K562 (cell line): ENCODE measurements around the gene TMEM63C. TPM values are rescaled to one million over a fixed set of nuclear protein-coding genes. Genes with fewer than 3 reads are reported as not detected.

ENCODE experiments used
- ATAC-seq: fragments of 200-7000 bp; cut with Tn5 transposase; 3 replicates; pipeline ENCODE4 v1.9.1; 2020; ENCODE audit warnings: moderate library complexity
- BruUV-seq: library from RNA; stranded (reverse); fragments of 400-500 nt; replicated peaks from 2 replicates; lab custom pipeline; 2021; lab: Mats Ljungman, UMichigan
- CTCF ChIA-PET: fragments of 300-600 bp; formaldehyde crosslinking; extraction: SDS; loops from one replicate; lab custom pipeline; 2021; ENCODE audit warnings: low intra/inter-chr PET ratio; lab: Yijun Ruan, JAX
- POLR2A ChIA-PET: fragments of 300-600, 350-650 bp; sonication (Branson Sonifier 250); formaldehyde crosslinking; extraction: SDS; loops from one replicate; lab custom pipeline; 2021; ENCODE audit warnings: antibody characterized with exemption, inconsistent platforms; lab: Yijun Ruan, JAX
- DNase-seq, 4 experiments: peaks; one replicate each; pipeline versions ENCODE4 v3.0.0 to v3.0.0-alpha.2; 2011 to 2018; ENCODE audit warnings: low spot score in 3 of 4, mixed read lengths in 3 of 4; ENCODE audit errors: extremely low read depth in 1 of 4
- FAIRE-seq: peaks from 2 replicates; lab custom pipeline; 2011; peaks lifted over from hg19 to GRCh38; lab: Jason Lieb, UNC
- H2AFZ ChIP-seq: 2 replicates; pipeline ENCODE4 v1.6.0; 2011; ENCODE audit warnings: low read depth, low read length, control low read depth, inconsistent platforms
- H3K27ac ChIP-seq: fragments of 200-600 bp; 3 replicates; pipeline ENCODE4 v1.8.0; 2011; ENCODE audit warnings: low read depth, mild to moderate bottlenecking, control low read depth, inconsistent platforms, low read length, moderate library complexity, mixed read lengths; ENCODE audit errors: extremely low read depth
- H3K27me3 ChIP-seq, 2 experiments: fragments of 300-600 bp in 1 of 2; 2 replicates in 1 of 2; 3 replicates in 1 of 2; pipeline versions ENCODE4 v1.6.0 to v1.8.0; 2011; ENCODE audit warnings: inconsistent platforms in 2 of 2, low read length in 2 of 2, mild to moderate bottlenecking in 1 of 2, mixed read lengths in 1 of 2, moderate library complexity in 1 of 2; ENCODE audit not compliant: control insufficient read depth in 2 of 2, insufficient read depth in 2 of 2
- H3K36me3 ChIP-seq: fragments of 300-600 bp; 3 replicates; pipeline ENCODE4 v1.8.0; 2011; ENCODE audit warnings: mild to moderate bottlenecking, low read length, inconsistent platforms; ENCODE audit not compliant: control insufficient read depth, insufficient read depth
- H3K4me1 ChIP-seq, 2 experiments: fragments of 200-600 bp in 1 of 2; replicated peaks in 1 of 2; 2 replicates in 1 of 2; 3 replicates in 1 of 2; pipeline versions ENCODE4 v1.5.1 to v1.8.0; 2011; ENCODE audit warnings: inconsistent platforms in 2 of 2, low read length in 2 of 2, mild to moderate bottlenecking in 1 of 2, mixed read lengths in 1 of 2, moderate library complexity in 1 of 2; ENCODE audit not compliant: control insufficient read depth in 2 of 2, insufficient read depth in 2 of 2
- H3K4me2 ChIP-seq: 2 replicates; pipeline ENCODE4 v1.6.1; 2011; ENCODE audit warnings: low read length, control low read depth, inconsistent platforms, mixed read lengths; ENCODE audit not compliant: insufficient read depth
- H3K4me3 ChIP-seq: fragments of 200-600 bp; sonication (generic), shearing (Covaris generic); 2 replicates; pipeline ENCODE4 v1.5.1; 2016; ENCODE audit warnings: control low read depth, inconsistent platforms
- H3K79me2 ChIP-seq: fragments of 200-600 bp; 3 replicates; pipeline ENCODE4 v1.8.0; 2011; ENCODE audit warnings: low read length, inconsistent platforms; ENCODE audit not compliant: control insufficient read depth, insufficient read depth
- H3K9ac ChIP-seq, 2 experiments: 2 replicates each; pipeline versions ENCODE4 v1.6.0 to v1.6.1; 2011; ENCODE audit warnings: low read depth in 2 of 2, low read length in 2 of 2, control low read depth in 1 of 2, inconsistent platforms in 1 of 2, mild to moderate bottlenecking in 1 of 2, mixed read lengths in 1 of 2; ENCODE audit not compliant: insufficient read depth in 1 of 2
- H3K9me1 ChIP-seq: one replicate; pipeline ENCODE4 v1.6.0; 2011; ENCODE audit warnings: inconsistent platforms, mild to moderate bottlenecking, low read length, moderate library complexity; ENCODE audit not compliant: control insufficient read depth, insufficient read depth
- H3K9me3 ChIP-seq: replicated peaks from 2 replicates; pipeline ENCODE4 v1.5.1; 2011; ENCODE audit warnings: low read depth, low read length, inconsistent platforms; ENCODE audit not compliant: control insufficient read depth, insufficient read depth
- H4K20me1 ChIP-seq: replicated peaks from 2 replicates; pipeline ENCODE4 v1.6.1; 2011; ENCODE audit warnings: low read length, inconsistent platforms, mixed read lengths; ENCODE audit not compliant: control insufficient read depth, insufficient read depth
- BCL6 ChIP-seq: fragments of 250-450 bp; sonication (Bioruptor Pico); IDR thresholded peaks from 2 replicates; pipeline ENCODE4 v1.4.0; 2020
- C11orf30 ChIP-seq: fragments of 450-650 bp; IDR thresholded peaks from 2 replicates; pipeline ENCODE4 v1.6.1; 2016; ENCODE audit warnings: low read depth, mild to moderate bottlenecking
- FOXM1 ChIP-seq, 2 experiments: fragments of 450-650 bp in 1 of 2; sonication (generic) in 1 of 2; formaldehyde crosslinking in 1 of 2; IDR thresholded peaks; 2 replicates each; pipeline versions ENCODE4 v1.6.1 to v1.9.0; 2017 to 2022; ENCODE audit warnings: low read depth in 2 of 2, mild to moderate bottlenecking in 2 of 2, missing genetic modification reagents in 1 of 2, moderate library complexity in 1 of 2
- HNRNPLL ChIP-seq: fragments of 200-400 bp; formaldehyde crosslinking; IDR thresholded peaks from 2 replicates; pipeline ENCODE4 v1.6.1; 2017; ENCODE audit warnings: low read length, low read depth, mild to moderate bottlenecking; ENCODE audit not compliant: poor library complexity, severe bottlenecking
- KDM1A ChIP-seq, 2 experiments: fragments of 450-650 bp; IDR thresholded peaks; 2 replicates each; pipeline ENCODE4 v1.6.1; 2016; ENCODE audit warnings: mild to moderate bottlenecking in 2 of 2
- MCM7 ChIP-seq, 2 experiments: fragments of 450-650 bp; IDR thresholded peaks; 2 replicates each; pipeline ENCODE4 v1.6.1; 2016 to 2018
- ZNF12 ChIP-seq: sonication (generic); formaldehyde crosslinking; IDR thresholded peaks from 2 replicates; pipeline ENCODE4 v1.4.0; 2020; ENCODE audit warnings: mild to moderate bottlenecking, missing genetic modification reagents
- ZNF347 ChIP-seq: fragments of 450-650 bp; formaldehyde crosslinking; IDR thresholded peaks from 2 replicates; pipeline ENCODE4 v1.4.0; 2020; ENCODE audit warnings: low read depth, mild to moderate bottlenecking, moderate library complexity
- WGBS: fragments of 100-300 bp; shearing (Covaris generic); methylation state at CpG from one replicate; pipeline ENCODE4 v1.1.6; 2016; ENCODE audit warnings: low coverage, mixed read lengths; ENCODE audit not compliant: insufficient coverage; ENCODE audit errors: missing lambda C conversion rate; 5-methylcytosine and 5-hydroxymethylcytosine counted together
- in situ Hi-C: fragments of 300-500 bp; cut with MboI; formaldehyde crosslinking; loops from 4 replicates; pipeline ENCODE4 v1.15.0; 2018; ENCODE audit warnings: inconsistent platforms, mixed read lengths
- intact Hi-C: fragments of 100-400 bp; cut with micrococcal nuclease; formaldehyde crosslinking; loops from 2 replicates; pipeline ENCODE4 v1.14.2; 2022
- polyA plus RNA-seq, 8 experiments: library from polyadenylated mRNA; depleted of rRNA in 4 of 8; stranded (reverse) in 5 of 8; unstranded in 3 of 8; fragments of >200 nt; fragmentation: Nextera tagmentation in 2 of 8; fragmentation: Illumina TruSeq in 1 of 8; extraction: Ambion mirVana in 2 of 8; extraction: Trizol in 1 of 8; gene quantifications; 2 replicates each; pipeline versions ENCODE4 v1.2.1 to v1.2.3, GENCODE V29; 2011 to 2014; ENCODE audit warnings: inconsistent platforms in 1 of 8, missing spikeins in 1 of 8
- total RNA-seq, 7 experiments: library from RNA; depleted of rRNA in 6 of 7; stranded (reverse); fragments of >200 nt in 6 of 7; fragmentation: Illumina TruSeq in 2 of 7; extraction: Trizol in 2 of 7; gene quantifications; 2 replicates each; pipeline versions ENCODE4 v1.2.1 to v1.2.3, GENCODE V29; 2011 to 2021; ENCODE audit warnings: low replicate concordance in 1 of 7
- TF ChIP-seq, protein P1 (sequence below): fragments of 450-650 bp; formaldehyde crosslinking; IDR thresholded peaks from 2 replicates; pipeline ENCODE4 v1.4.0; 2022; ENCODE audit warnings: mild to moderate bottlenecking, moderate library complexity

TMEM63C gene
- total and polyA plus RNA-seq, 9 of the 15 experiments (the other 6 are each of a cell fraction or from before 2014, with no cell fraction given), result 0.07 TPM; not detected in 8

DNA sequence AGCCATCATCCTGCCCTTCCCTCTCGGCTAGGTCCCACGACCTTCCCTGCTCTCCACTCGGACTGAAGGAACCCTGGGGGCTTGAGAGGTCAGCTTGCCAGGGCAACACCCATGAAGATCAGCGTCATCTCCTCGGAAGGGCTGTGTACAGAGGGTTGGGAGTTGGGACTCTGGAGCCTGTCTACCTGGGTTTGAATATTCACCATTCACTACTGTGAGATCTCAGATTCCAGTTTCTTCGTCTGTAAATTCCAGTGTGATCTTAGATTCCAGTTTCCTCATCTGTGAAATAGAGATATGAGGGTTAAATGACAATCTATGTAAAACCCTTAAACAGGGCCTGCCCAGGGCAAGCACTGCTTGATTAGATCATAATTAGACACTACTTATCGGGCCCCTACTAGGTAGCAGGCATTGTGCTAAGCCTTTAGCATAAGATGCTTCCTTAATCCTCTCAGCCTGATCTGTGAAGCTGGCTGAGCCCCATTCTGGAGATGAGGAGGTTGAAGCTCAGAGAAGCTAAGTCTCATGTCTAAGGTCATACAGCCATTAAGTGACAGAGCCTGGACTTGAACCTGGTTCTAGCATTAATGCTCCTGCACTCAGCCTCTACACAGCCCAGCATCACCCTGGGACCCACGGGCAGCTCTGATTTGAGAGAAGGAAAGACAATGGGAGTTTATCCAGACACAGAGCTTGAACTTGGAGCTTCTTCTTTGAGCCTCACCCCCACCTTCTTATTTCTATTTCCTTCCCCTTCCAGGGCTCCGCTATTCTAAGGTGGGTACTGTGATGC, 39.4 kb upstream of the TMEM63C start:
- BruUV-seq, result no TSS peak
- intact Hi-C loops (no loop called here), in situ Hi-C loops (no loop called here)
- H3K4me2 ChIP-seq, result no peak overlapping the region
- 2% methylated on average over 7 of the region's 9 CpGs for WGBS
- no peak overlapping the region for H3K9ac ChIP-seq
- FAIRE-seq (no peak), ATAC-seq (no peak), DNase-seq (no peak)
- H3K9me3 ChIP-seq, result no peaks in the 10 kb centered on the region
- no peak overlapping the region for H2AFZ ChIP-seq
- H3K9me1 ChIP-seq, result no peaks in the 10 kb centered on the region
- no peak overlapping the region for H3K4me3 ChIP-seq
- H3K36me3 ChIP-seq, result no peaks in the 10 kb centered on the region
- peaks cover 0 to 24% of the 10 kb centered on the region in 2 experiments; a peak in 2 of 5 replicates for H3K4me1 ChIP-seq
- TF ChIP-seq BCL6 (CRISPR knock-in tag) (no peak), MCM7 (IDR thresholded peaks at IDR 0.05) (no peak), C11orf30 (no peak), ZNF347 (CRISPR knock-in tag) (no peak), HNRNPLL (no peak), FOXM1 (IDR thresholded peaks at IDR 0.05; ENCODE audit: low read depth) (no peak), FOXM1 (CRISPR knock-in tag; IDR thresholded peaks at IDR 0.05; ENCODE audit: low read depth) (no peak), ZNF12 (CRISPR knock-in tag) (no peak), KDM1A (IDR thresholded peaks at IDR 0.05) (no peak)
- TF ChIP-seq, protein P1, sequence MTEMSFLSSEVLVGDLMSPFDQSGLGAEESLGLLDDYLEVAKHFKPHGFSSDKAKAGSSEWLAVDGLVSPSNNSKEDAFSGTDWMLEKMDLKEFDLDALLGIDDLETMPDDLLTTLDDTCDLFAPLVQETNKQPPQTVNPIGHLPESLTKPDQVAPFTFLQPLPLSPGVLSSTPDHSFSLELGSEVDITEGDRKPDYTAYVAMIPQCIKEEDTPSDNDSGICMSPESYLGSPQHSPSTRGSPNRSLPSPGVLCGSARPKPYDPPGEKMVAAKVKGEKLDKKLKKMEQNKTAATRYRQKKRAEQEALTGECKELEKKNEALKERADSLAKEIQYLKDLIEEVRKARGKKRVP (CRISPR knock-in tag), result no peak
- POLR2A ChIA-PET, result no interaction called here
- H3K27me3 ChIP-seq, result peaks cover 20 to 57% of the 10 kb centered on the region in 2 experiments
- peaks cover 6% of the 10 kb centered on the region; the same call in 1 of the 2 replicates for H4K20me1 ChIP-seq
- no peaks in the 10 kb centered on the region for H3K79me2 ChIP-seq
- H3K27ac ChIP-seq, result no peak overlapping the region
- CTCF ChIA-PET, result no interaction called here
